Activated CD8-positive, alpha-beta memory T cell treated with anti-CD3 and anti-CD28 coated beads, Interleukin-2, amount 10 ng/mL, durations not matched to agents 7 days and 5 days (primary cell): Measurements from ENCODE around the gene WDFY3. TPM values are rescaled to one million over a fixed set of nuclear protein-coding genes. Genes with fewer than 3 reads are reported as not detected.
A peak's percentile ranks its signal among the peaks of the same experiment; 100 is the strongest.

Experiments used
- ATAC-seq: fragments of 150-1000 bp; cut with Tn5 transposase; one replicate; pipeline ENCODE4 v1.10.0; 2021; ENCODE audit warnings: moderate library complexity
- CTCF ChIA-PET: fragments of 350-600 bp; sonication (Branson Sonifier 250); formaldehyde crosslinking; loops from one replicate; lab custom pipeline; 2021; ENCODE audit warnings: antibody characterized with exemption; lab: Charles Lee
- DNase-seq: peaks from one replicate; pipeline ENCODE4 v3.0.0-alpha.2; 2020
- H3K27ac Mint-ChIP-seq: one replicate; pipeline ENCODE4 v1.8.0; 2021; ENCODE audit warnings: mild to moderate bottlenecking, mixed read lengths
- H3K27me3 Mint-ChIP-seq: one replicate; pipeline ENCODE4 v1.8.0; 2021; ENCODE audit warnings: mixed read lengths
- H3K36me3 Mint-ChIP-seq: one replicate; pipeline ENCODE4 v1.8.0; 2021; ENCODE audit warnings: mild to moderate bottlenecking, mixed read lengths
- H3K4me1 Mint-ChIP-seq: one replicate; pipeline ENCODE4 v1.8.0; 2021; ENCODE audit warnings: mixed read lengths
- H3K4me3 Mint-ChIP-seq: one replicate; pipeline ENCODE4 v1.8.0; 2021; ENCODE audit warnings: mild to moderate bottlenecking, moderate library complexity, mixed read lengths
- H3K9me3 Mint-ChIP-seq: one replicate; pipeline ENCODE4 v1.8.0; 2022; ENCODE audit warnings: low read depth, mixed read lengths
- total RNA-seq, 2 experiments: library from RNA; stranded (reverse); gene quantifications; one replicate each; pipeline ENCODE4 v1.2.3, GENCODE V29; 2021

WDFY3 gene, protein sequence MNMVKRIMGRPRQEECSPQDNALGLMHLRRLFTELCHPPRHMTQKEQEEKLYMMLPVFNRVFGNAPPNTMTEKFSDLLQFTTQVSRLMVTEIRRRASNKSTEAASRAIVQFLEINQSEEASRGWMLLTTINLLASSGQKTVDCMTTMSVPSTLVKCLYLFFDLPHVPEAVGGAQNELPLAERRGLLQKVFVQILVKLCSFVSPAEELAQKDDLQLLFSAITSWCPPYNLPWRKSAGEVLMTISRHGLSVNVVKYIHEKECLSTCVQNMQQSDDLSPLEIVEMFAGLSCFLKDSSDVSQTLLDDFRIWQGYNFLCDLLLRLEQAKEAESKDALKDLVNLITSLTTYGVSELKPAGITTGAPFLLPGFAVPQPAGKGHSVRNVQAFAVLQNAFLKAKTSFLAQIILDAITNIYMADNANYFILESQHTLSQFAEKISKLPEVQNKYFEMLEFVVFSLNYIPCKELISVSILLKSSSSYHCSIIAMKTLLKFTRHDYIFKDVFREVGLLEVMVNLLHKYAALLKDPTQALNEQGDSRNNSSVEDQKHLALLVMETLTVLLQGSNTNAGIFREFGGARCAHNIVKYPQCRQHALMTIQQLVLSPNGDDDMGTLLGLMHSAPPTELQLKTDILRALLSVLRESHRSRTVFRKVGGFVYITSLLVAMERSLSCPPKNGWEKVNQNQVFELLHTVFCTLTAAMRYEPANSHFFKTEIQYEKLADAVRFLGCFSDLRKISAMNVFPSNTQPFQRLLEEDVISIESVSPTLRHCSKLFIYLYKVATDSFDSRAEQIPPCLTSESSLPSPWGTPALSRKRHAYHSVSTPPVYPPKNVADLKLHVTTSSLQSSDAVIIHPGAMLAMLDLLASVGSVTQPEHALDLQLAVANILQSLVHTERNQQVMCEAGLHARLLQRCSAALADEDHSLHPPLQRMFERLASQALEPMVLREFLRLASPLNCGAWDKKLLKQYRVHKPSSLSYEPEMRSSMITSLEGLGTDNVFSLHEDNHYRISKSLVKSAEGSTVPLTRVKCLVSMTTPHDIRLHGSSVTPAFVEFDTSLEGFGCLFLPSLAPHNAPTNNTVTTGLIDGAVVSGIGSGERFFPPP (N-terminal part only)
- under 1 TPM; 0.09 to 0.66 TPM for total RNA-seq

DNA sequence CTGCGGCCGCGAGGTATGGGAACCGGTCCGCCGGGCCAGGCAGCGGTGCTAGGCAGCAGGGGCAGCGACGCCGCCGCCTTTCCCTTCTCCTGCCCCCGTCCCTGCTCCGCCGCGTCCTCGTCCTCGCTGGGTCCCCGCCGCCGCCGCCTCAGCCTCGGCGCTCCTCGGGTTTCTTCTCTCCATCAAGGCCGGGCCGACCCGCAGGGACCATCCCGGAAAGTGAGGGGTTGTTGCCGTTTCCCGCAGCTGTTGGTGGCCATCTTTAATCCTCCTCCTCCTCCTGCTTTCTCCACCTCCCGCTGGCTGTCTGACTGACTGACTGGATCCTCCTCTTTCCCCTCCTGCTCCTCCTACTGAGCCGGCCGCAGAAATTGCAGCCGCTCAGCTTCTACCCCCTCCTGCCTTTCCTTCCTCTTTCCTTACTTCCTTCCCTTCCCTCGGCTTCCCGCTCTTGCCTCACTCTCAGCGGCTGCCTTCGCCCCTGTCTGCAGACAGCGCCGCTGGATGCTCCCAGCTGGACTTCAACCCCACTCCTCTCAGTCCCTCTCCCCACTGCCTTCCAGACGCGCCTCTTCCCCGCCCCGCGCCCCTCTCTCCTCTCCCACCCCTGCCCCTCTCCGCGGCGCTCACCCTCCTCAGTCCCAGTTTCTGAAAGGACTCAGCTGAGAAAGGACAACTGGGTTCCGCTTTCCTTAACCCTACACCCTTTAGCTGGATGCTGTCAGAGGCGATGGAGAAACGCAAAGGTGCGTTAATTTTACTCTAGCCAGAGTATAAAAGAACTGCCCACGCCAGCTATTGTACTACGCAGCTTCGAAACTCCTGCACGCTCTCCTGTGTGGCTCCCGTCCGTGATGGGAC, at the start of gene WDFY3:
Gene WDFY3, minus strand, starts transcription at position 309 of the 861 bp plus-strand sequence. CDS start 106,099 bp downstream, outside the sequence.
- Mint-ChIP-seq H3K4me1 (peaks cover 6% of the 10 kb centered on the region), H3K27ac (no peak within 1 kb of the TSS), H3K36me3 (peaks cover 2% of the 10 kb centered on the region), H3K27me3 (peaks cover 38% of the 10 kb centered on the region), H3K9me3 (no peaks in the 10 kb centered on the region), H3K4me3 (peak within 1 kb of the TSS; percentile 70)
- peak; percentile 47 for ATAC-seq
- DNase-seq = no peak
- CTCF ChIA-PET = no interaction called here

DNA sequence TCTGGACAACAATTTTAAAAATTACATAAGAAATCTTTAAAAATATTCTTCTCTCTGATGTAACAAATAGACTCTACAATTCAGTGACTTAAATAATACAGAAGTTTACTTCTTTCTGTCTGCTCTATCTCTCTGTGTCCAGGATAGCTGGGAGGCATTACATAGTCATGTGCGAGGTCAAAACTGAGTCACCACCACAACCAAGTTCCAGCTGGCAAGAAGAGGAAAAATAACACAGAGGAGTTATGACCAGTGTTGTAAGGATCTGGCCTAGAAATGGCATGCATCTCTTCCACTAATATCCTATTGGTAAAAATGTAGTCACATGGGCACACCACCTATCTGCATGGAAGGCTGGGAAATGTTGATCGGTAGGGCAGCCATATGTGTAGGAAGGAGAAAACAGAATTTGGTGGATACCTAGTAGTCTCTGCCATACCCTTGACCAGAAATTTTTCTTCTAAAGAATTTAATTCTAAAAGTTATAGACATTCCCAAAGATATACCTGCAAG, 39.4 kb upstream of the WDFY3 start:
- Mint-ChIP-seq H3K27ac (no peak overlapping the region), H3K4me3 (no peak overlapping the region), H3K27me3 (no peaks in the 10 kb centered on the region), H3K9me3 (no peaks in the 10 kb centered on the region), H3K4me1 (no peaks in the 10 kb centered on the region), H3K36me3 (no peaks in the 10 kb centered on the region)
- ATAC-seq (no peak), DNase-seq (no peak)
- CTCF ChIA-PET = no interaction called here

DNA sequence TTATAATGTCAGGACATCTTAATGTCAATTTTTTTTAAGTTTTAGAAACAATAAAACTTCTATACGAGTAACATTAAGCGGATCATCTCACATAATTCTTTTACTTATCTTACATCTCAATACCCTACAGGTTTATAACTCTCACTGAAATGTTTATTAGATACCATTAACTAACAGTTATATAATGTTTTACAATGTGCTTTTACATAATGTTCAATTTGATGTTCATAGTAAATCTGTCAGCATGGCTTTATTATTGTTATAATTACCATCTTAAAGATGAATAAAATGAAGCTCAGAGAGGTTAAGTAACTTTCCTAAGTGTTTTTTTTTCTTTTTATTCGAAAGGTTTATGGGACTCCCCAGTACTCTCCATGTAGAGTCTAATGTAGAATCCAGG, 33.9 kb upstream of the WDFY3 start:
- H3K27me3 Mint-ChIP-seq = no peaks in the 10 kb centered on the region
- CTCF ChIA-PET = no interaction called here
- no peak overlapping the region for H3K27ac Mint-ChIP-seq
- no peaks in the 10 kb centered on the region for H3K9me3 Mint-ChIP-seq
- DNase-seq = no peak
- no peak overlapping the region for H3K4me3 Mint-ChIP-seq
- no peaks in the 10 kb centered on the region for H3K4me1 Mint-ChIP-seq
- no peak for ATAC-seq
- no peaks in the 10 kb centered on the region for H3K36me3 Mint-ChIP-seq

DNA sequence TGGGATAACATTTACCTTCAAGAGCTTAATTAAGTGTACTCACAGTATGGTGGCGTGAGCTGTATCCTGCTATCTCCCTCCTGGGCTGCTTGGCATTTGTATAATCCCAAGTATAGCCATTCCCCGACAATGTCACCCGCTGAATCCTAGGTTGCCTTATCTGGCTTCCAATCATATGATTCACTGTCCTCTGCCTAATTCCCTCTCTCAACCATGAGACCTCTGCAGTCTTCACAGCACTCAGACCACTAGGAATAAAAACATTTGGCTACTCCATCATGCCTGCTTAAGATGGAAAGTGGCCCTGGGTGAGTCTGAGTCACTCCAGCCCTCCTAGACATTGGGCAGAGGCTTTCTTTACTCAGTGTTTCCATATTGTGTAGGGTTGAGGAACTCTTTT, 28.9 kb upstream of the WDFY3 start:
- no peaks in the 10 kb centered on the region for H3K9me3 Mint-ChIP-seq

DNA sequence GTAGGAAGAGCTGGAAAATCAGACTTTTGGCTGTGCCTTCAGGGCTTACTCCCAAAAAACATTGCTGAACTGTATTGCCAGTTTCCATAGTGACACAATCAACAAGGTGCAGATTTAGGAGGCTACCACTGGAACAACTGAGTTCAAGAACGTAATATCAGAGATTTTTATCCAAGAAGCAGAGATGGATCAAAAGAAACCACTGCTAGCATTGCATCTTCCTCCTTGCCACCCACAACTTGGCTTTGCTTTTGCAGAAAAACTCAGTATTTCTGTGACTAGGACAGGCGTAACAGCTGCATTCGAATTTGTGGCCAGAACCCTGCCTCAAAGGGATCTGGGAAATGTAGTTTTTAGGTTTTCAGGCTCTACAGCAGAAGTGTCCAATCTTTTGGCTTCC, 27.8 kb upstream of the WDFY3 start:
- Mint-ChIP-seq H3K27me3 (no peaks in the 10 kb centered on the region), H3K9me3 (no peaks in the 10 kb centered on the region), H3K36me3 (no peaks in the 10 kb centered on the region), H3K4me3 (no peak overlapping the region), H3K4me1 (no peaks in the 10 kb centered on the region), H3K27ac (no peak overlapping the region)
- DNase-seq (no peak), ATAC-seq (no peak)
- CTCF ChIA-PET = no interaction called here

More for the DNA sequence above, 28.9 kb upstream of the WDFY3 start:
- Mint-ChIP-seq H3K27me3 (no peaks in the 10 kb centered on the region), H3K4me3 (no peak overlapping the region), H3K27ac (no peak overlapping the region), H3K4me1 (no peaks in the 10 kb centered on the region), H3K36me3 (no peaks in the 10 kb centered on the region)
- no peak for DNase-seq
- CTCF ChIA-PET = no interaction called here
- ATAC-seq = no peak

DNA sequence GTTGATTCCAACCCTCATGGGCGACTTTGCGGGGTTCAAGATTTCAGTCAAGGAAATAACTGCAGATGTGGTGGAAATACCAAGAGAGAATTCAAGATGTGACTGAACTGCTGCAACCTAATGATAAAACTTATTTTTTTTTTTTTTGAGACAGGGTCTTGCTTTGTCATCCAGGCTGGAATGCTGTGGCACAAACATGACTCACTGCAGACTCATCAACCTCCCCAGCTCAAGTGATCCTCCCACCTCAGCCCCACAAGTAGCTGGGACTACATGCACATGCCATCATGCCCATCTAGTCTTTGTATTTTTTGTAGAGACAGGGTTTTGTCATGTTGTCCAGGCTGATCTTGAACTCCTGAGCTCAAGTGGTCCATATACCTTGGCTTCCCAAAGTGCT, 19.5 kb upstream of the WDFY3 start:
- H3K27ac Mint-ChIP-seq = no peak overlapping the region

DNA sequence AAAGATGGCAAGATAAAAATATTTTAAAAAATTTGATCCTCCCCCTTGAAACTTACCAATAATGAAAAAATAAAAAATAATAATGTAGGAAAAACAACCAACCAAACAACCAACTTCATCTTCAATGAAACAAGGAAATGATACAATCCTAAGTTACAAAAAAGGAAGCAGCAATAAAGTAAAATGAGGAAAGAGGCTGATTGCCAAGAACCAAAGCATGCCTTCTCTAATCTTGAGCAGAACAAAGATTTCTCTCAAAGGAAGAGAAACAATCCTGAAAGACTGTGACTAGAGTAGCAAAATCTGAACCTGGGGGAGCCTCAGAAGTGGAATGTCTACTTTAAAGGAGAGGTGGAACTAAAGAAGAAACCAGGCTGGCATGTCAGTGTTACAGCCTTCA, 10.9 kb upstream of the WDFY3 start:
- Mint-ChIP-seq H3K9me3 (no peaks in the 10 kb centered on the region), H3K36me3 (no peaks in the 10 kb centered on the region), H3K27ac (no peak overlapping the region), H3K4me1 (no peaks in the 10 kb centered on the region), H3K27me3 (no peaks in the 10 kb centered on the region), H3K4me3 (no peak overlapping the region)
- ATAC-seq (no peak), DNase-seq (no peak)
- CTCF ChIA-PET = no interaction called here

More for the DNA sequence above, 19.5 kb upstream of the WDFY3 start:
- no peaks in the 10 kb centered on the region for H3K4me1 Mint-ChIP-seq
- DNase-seq = no peak
- no peaks in the 10 kb centered on the region for H3K9me3 Mint-ChIP-seq
- ATAC-seq = no peak
- H3K27me3 Mint-ChIP-seq = no peaks in the 10 kb centered on the region
- H3K4me3 Mint-ChIP-seq = no peak overlapping the region
- CTCF ChIA-PET = no interaction called here
- no peaks in the 10 kb centered on the region for H3K36me3 Mint-ChIP-seq

DNA sequence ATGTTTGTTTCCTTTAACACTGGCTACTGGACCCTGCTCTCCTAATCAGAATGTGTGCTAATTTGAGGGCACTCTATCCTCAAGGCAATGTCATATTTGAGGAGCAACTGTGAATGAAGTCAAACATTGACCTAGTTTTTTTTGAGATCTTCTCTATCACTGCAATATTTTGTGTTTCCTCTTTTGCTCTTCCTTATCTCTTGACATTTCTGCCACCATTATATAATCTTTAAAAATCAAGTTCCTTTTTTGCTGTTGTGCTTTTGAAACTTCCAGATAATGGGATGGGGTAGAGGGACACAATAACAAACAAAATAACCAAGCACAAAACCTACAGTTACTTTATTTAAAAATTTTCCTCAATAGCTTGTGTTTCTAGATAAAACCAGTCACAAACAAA, 7.4 kb upstream of the WDFY3 start:
- ATAC-seq = no peak
- peaks cover 7% of the 10 kb centered on the region for H3K27me3 Mint-ChIP-seq
- no peak overlapping the region for H3K4me3 Mint-ChIP-seq
- H3K9me3 Mint-ChIP-seq = no peaks in the 10 kb centered on the region
- no peaks in the 10 kb centered on the region for H3K36me3 Mint-ChIP-seq
- CTCF ChIA-PET = no interaction called here
- no peak overlapping the region for H3K27ac Mint-ChIP-seq
- no peaks in the 10 kb centered on the region for H3K4me1 Mint-ChIP-seq
- no peak for DNase-seq

DNA sequence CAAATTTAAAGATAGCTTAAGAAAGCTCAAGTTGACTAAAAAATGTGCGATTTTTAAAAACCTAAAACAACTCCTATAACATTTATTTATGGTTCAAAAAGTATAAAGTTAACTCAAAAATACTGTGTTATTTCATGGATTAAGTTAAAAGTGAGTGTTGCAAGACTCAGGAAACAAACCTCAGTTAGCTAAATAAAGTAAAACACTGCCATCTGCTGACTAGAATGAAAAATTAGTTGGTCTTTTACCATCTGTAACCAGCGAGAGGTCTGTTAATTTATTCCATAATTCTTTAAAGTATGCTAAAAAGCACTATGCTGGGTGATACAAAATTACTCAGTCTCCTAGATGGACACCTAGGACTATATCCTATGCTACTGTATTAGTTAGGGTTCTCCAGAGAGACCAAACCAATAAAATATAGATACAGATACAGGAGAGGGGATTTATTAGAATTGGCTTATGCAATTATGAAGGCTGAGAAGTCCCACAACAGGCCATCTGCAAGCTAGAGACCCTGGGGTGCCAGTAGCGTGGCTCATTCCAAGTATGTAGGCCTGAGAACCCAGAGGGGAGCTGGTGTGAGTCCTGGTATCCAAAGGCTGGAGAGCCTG, 4.9 kb upstream of the WDFY3 start:
- CTCF ChIA-PET = interaction anchor here (1.3 to 2.0 kb wide), 3 partner anchors 221 to 1325 kb away, joined by 5 to 13 read pairs (median 13); no protein-coding TSS in a partner anchor
- no peaks in the 10 kb centered on the region for H3K36me3 Mint-ChIP-seq
- H3K9me3 Mint-ChIP-seq = no peaks in the 10 kb centered on the region
- ATAC-seq = no peak
- no peak for DNase-seq
- H3K4me1 Mint-ChIP-seq = peaks cover 3% of the 10 kb centered on the region
- no peak overlapping the region for H3K4me3 Mint-ChIP-seq
- peaks cover 25% of the 10 kb centered on the region for H3K27me3 Mint-ChIP-seq
- H3K27ac Mint-ChIP-seq = no peak overlapping the region

DNA sequence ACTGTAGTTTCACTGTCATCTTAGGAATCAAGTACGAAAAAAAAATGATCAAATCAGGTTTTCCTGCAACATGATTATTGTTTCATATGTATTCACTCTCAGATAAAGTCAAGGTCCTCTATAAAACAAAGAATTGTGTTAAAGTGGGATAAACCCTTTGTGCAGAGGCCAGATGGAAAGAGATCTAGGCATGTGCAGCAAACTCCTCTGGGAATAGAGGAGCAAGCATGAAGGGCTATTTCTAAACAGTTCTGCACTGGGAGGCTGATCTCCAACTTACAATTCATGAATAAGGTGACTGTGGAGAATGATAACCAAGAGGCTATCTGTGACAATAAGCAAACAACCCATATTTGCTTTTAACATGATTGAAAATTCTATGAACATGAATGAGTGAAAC, 2.4 kb upstream of the WDFY3 start:
- no peak overlapping the region for H3K4me3 Mint-ChIP-seq
- ATAC-seq (no peak), DNase-seq (no peak)
- H3K9me3 Mint-ChIP-seq = no peaks in the 10 kb centered on the region
- peaks cover 2% of the 10 kb centered on the region for H3K36me3 Mint-ChIP-seq
- peaks cover 6% of the 10 kb centered on the region for H3K4me1 Mint-ChIP-seq
- H3K27me3 Mint-ChIP-seq = peaks cover 36% of the 10 kb centered on the region
- no peak overlapping the region for H3K27ac Mint-ChIP-seq
- CTCF ChIA-PET = no interaction called here

DNA sequence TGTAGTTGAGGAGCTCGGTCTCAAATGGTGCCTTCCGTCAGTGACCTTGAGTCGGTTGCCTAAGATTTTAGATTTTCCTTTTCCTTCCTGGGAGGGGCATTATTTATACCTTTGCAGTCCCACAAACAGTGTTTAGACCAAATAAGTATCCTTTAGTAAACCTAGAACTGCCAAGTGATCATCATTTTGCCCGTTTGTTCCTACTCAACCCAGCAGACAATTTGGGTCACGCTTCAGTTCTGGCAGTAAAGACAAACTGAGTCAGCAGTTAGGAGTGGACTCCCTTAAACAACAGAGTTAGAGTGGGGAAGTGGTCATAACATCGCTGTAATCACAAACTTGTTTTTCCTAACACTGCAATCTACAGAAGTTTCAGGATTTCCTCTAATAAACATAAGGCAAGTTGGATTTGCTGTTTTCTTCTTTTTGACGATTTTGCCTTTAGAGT, 777 bp upstream of the WDFY3 start:
- CTCF ChIA-PET = no interaction called here

More for the DNA sequence above, 777 bp upstream of the WDFY3 start:
- ATAC-seq (no peak), DNase-seq (no peak)
- no peaks in the 10 kb centered on the region for H3K9me3 Mint-ChIP-seq
- H3K27me3 Mint-ChIP-seq = peaks cover 36% of the 10 kb centered on the region
- H3K4me3 Mint-ChIP-seq = no peak overlapping the region
- H3K27ac Mint-ChIP-seq = no peak overlapping the region
- H3K4me1 Mint-ChIP-seq = peaks cover 6% of the 10 kb centered on the region
- H3K36me3 Mint-ChIP-seq = peaks cover 2% of the 10 kb centered on the region
